GM18499 (cell line): ENCODE data around the gene URI1.

Source experiments
- ATAC-seq: cut with Tn5 transposase; IDR thresholded peaks from one replicate; pipeline ENCODE4 v1.9.1; 2021; ENCODE audit warnings: moderate number of reproducible peaks; ENCODE audit not compliant: insufficient read depth, unreplicated experiment

URI1 gene

GRCh38 chr19:29967623-29968022, 25.6 kb downstream of the URI1 start:
- no peak for ATAC-seq

- ATAC-seq, result no peak
Measured at GRCh38 chr19:29969891-29970290, 27.9 kb downstream of the URI1 start.

- no peak for ATAC-seq
Measured at GRCh38 chr19:29971002-29971401, 29.0 kb downstream of the URI1 start.

- ATAC-seq, result no peak
Measured at GRCh38 chr19:29971648-29972047, 29.6 kb downstream of the URI1 start.

- no peak for ATAC-seq
Measured at GRCh38 chr19:29974701-29975100, 32.7 kb downstream of the URI1 start.

- no peak for ATAC-seq
Measured at GRCh38 chr19:29976151-29976943, 34.3 kb downstream of the URI1 start.

GRCh38 chr19:29978080-29978479, 36.0 kb downstream of the URI1 start:
- no peak for ATAC-seq

GRCh38 chr19:29983568-29983967, 41.5 kb downstream of the URI1 start:
- ATAC-seq, result no peak

GRCh38 chr19:29985196-29985595, 43.2 kb downstream of the URI1 start:
- ATAC-seq, result no peak

GRCh38 chr19:29988351-29988750, 46.3 kb downstream of the URI1 start:
- ATAC-seq, result no peak

- no peak for ATAC-seq
Measured at GRCh38 chr19:29992233-29992867, 50.3 kb downstream of the URI1 start.

GRCh38 chr19:29999490-29999889, 57.5 kb downstream of the URI1 start:
- ATAC-seq, result no peak

GRCh38 chr19:30000862-30001261, 58.8 kb downstream of the URI1 start:
- no peak for ATAC-seq

- no peak for ATAC-seq
Measured at GRCh38 chr19:30001301-30001700, 59.3 kb downstream of the URI1 start.

GRCh38 chr19:30001791-30002190, 59.8 kb downstream of the URI1 start:
- no peak for ATAC-seq

GRCh38 chr19:30003866-30004265, 61.8 kb downstream of the URI1 start:
- ATAC-seq, result no peak

GRCh38 chr19:30004403-30004802, 62.4 kb downstream of the URI1 start:
- ATAC-seq, result no peak

GRCh38 chr19:30006207-30006606, 64.2 kb downstream of the URI1 start:
- no peak for ATAC-seq

GRCh38 chr19:30008169-30008568, 66.1 kb downstream of the URI1 start:
- no peak for ATAC-seq

- no peak for ATAC-seq
Measured at GRCh38 chr19:30009013-30009412, 67.0 kb downstream of the URI1 start.

GRCh38 chr19:30011051-30011578, 69.1 kb downstream of the URI1 start:
- no peak for ATAC-seq

GRCh38 chr19:30014770-30015169, 72.7 kb downstream of the URI1 start:
- no peak for ATAC-seq
